Effector memory CD4-positive, alpha-beta T cell (primary cell): Measurements from ENCODE around the gene CORO2A.

ENCODE experiments used
- DNase-seq, 3 donors: peaks; one replicate each; pipeline ENCODE4 v3.0.0-alpha.2; 2020
- H3K27ac ChIP-seq: 2 replicates; pipeline ENCODE4 v1.7.0; 2013; ENCODE audit warnings: mild to moderate bottlenecking, low read length, moderate library complexity; ENCODE audit not compliant: insufficient read depth, poor library complexity, severe bottlenecking
- H3K27me3 ChIP-seq: replicated peaks from 2 replicates; pipeline ENCODE4 v1.7.0; 2013; ENCODE audit warnings: mild to moderate bottlenecking, low read length; ENCODE audit not compliant: insufficient read depth, control insufficient read depth, poor library complexity, severe bottlenecking
- H3K36me3 ChIP-seq: 2 replicates; pipeline ENCODE4 v1.7.0; 2013; ENCODE audit warnings: mild to moderate bottlenecking, low read length, moderate library complexity; ENCODE audit not compliant: control insufficient read depth, insufficient read depth
- H3K4me1 ChIP-seq: 2 replicates; pipeline ENCODE4 v1.7.0; 2013; ENCODE audit warnings: low read length, mild to moderate bottlenecking; ENCODE audit not compliant: control insufficient read depth, insufficient read depth, poor library complexity, severe bottlenecking
- H3K4me3 ChIP-seq: 2 replicates; pipeline ENCODE4 v1.7.0; 2013; ENCODE audit warnings: low read length, low read depth, mild to moderate bottlenecking; ENCODE audit not compliant: insufficient read depth, poor library complexity, severe bottlenecking
- H3K9me3 ChIP-seq: 2 replicates; pipeline ENCODE4 v1.7.0; 2013; ENCODE audit warnings: mild to moderate bottlenecking, low read length, moderate library complexity; ENCODE audit not compliant: control insufficient read depth

Gene CORO2A

GRCh38 chr9:98071737-98072136 is 120.7 kb downstream of the CORO2A start:
- peaks cover 3% of the 10 kb centered on the region for H3K36me3 ChIP-seq
- H3K9me3 ChIP-seq, result no peaks in the 10 kb centered on the region
- no peak overlapping the region for H3K27ac ChIP-seq
- H3K4me1 ChIP-seq, result peaks cover 18% of the 10 kb centered on the region
- H3K4me3 ChIP-seq, result no peak overlapping the region
- DNase-seq, result no peak
- H3K27me3 ChIP-seq, result no peaks in the 10 kb centered on the region
